Measurements from ENCODE around the gene KRT36. TPM values are rescaled to one million over a fixed set of nuclear protein-coding genes. Genes with fewer than 3 reads are reported as not detected.

The KRT36 gene
- total and polyA plus RNA-seq, 2 experiments from 2014 or later: not detected

DNA sequence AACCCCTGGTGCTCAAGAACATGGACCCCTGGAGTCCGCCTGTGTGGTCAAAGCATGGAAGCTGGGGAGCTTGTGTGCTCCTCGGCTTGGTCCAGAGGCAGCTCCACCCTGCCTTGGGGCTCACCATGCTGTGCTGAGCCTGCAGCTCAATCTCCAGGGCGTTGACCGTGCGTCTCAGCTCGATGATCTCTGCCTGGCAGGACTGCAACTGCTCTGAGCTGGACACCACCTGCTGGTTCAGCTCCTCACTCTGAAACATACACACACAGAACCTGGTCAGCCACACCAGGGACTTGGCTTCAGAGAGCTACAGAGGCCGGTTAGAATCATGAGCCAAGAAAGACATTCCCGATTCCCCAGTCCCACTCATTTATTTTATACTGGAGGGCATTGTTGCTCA is 11.5 kb downstream of the KRT36 start (continued):
- TF ChIP-seq, protein P1, sequence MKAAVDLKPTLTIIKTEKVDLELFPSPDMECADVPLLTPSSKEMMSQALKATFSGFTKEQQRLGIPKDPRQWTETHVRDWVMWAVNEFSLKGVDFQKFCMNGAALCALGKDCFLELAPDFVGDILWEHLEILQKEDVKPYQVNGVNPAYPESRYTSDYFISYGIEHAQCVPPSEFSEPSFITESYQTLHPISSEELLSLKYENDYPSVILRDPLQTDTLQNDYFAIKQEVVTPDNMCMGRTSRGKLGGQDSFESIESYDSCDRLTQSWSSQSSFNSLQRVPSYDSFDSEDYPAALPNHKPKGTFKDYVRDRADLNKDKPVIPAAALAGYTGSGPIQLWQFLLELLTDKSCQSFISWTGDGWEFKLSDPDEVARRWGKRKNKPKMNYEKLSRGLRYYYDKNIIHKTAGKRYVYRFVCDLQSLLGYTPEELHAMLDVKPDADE (IDR thresholded peaks at IDR 0.05): no peak
- TF ChIP-seq, protein P2, sequence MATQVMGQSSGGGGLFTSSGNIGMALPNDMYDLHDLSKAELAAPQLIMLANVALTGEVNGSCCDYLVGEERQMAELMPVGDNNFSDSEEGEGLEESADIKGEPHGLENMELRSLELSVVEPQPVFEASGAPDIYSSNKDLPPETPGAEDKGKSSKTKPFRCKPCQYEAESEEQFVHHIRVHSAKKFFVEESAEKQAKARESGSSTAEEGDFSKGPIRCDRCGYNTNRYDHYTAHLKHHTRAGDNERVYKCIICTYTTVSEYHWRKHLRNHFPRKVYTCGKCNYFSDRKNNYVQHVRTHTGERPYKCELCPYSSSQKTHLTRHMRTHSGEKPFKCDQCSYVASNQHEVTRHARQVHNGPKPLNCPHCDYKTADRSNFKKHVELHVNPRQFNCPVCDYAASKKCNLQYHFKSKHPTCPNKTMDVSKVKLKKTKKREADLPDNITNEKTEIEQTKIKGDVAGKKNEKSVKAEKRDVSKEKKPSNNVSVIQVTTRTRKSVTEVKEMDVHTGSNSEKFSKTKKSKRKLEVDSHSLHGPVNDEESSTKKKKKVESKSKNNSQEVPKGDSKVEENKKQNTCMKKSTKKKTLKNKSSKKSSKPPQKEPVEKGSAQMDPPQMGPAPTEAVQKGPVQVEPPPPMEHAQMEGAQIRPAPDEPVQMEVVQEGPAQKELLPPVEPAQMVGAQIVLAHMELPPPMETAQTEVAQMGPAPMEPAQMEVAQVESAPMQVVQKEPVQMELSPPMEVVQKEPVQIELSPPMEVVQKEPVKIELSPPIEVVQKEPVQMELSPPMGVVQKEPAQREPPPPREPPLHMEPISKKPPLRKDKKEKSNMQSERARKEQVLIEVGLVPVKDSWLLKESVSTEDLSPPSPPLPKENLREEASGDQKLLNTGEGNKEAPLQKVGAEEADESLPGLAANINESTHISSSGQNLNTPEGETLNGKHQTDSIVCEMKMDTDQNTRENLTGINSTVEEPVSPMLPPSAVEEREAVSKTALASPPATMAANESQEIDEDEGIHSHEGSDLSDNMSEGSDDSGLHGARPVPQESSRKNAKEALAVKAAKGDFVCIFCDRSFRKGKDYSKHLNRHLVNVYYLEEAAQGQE (IDR thresholded peaks at IDR 0.05; ENCODE audit: unreplicated experiment): no peak
- TF ChIP-seq JUNB (IDR thresholded peaks at IDR 0.05; ENCODE audit: unreplicated experiment) (no peak), EZH2phosphoT487 (IDR thresholded peaks at IDR 0.05; ENCODE audit: unreplicated experiment) (no peak), POLR2AphosphoS5 (IDR thresholded peaks at IDR 0.05; ENCODE audit: low read depth) (no peak), STAT1 (IDR thresholded peaks at IDR 0.05; ENCODE audit: unreplicated experiment) (no peak), NANOG (IDR thresholded peaks at IDR 0.05; ENCODE audit: borderline replicate concordance) (no peak), ZNF114 (CRISPR knock-in tag; IDR thresholded peaks at IDR 0.05) (no peak)
- TF ChIP-seq, protein P3, sequence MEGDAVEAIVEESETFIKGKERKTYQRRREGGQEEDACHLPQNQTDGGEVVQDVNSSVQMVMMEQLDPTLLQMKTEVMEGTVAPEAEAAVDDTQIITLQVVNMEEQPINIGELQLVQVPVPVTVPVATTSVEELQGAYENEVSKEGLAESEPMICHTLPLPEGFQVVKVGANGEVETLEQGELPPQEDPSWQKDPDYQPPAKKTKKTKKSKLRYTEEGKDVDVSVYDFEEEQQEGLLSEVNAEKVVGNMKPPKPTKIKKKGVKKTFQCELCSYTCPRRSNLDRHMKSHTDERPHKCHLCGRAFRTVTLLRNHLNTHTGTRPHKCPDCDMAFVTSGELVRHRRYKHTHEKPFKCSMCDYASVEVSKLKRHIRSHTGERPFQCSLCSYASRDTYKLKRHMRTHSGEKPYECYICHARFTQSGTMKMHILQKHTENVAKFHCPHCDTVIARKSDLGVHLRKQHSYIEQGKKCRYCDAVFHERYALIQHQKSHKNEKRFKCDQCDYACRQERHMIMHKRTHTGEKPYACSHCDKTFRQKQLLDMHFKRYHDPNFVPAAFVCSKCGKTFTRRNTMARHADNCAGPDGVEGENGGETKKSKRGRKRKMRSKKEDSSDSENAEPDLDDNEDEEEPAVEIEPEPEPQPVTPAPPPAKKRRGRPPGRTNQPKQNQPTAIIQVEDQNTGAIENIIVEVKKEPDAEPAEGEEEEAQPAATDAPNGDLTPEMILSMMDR (conservative IDR thresholded peaks at IDR 0.05; ENCODE audit: low read depth in 2 of 2): no peak

DNA sequence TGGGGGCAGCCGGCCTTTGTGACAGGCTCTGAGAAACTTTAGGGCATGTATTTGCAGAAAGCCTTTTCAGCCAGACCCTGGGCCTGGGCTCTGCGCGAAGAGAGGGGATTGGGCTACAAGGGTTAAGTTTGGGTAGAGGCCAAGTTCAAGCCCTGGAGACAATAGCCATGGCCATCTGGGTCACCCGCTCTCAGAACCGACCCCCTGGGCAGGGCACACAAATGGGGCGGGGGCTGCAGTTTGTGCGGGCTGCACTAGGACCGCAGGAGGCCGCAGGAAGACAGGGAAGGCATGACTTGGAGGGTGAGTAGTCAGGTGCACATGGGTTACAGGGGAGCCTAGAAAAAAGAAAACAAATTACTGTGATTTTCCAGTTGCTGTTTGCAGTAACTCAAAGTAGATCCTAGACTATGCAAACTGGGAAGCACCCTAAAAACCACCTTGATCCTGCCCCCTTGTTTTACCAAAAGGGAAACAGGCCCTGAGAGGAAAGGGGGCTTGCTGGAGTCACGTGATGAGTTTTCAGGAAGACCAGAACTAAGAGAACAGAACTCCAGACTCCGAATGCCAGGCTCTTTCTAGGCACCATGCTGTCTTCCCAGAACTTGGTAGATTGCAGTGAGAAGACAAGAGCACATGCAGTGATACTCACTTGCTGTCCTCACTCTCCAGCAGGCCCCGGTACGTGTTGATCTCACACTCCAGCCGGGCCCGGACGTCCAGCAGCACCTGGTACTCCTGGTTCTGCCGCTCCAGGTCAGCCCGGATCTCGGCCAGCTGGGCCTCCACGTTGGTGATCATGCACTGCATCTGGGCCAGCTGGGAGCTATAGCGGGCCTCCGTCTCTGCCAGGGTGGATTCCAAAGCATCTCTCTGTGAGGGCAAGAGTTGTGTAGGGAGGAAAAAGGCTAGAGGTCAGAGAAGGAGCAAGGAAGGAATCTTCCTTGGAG is 12.6 kb downstream of the KRT36 start:
- no peak for DNase-seq (ENCODE audit: low spot score)
- H3K27ac ChIP-seq (ENCODE audit: low read depth): no peak overlapping the region
- H3K4me3 Mint-ChIP-seq: no peak overlapping the region
- H3K9me2 ChIP-seq (ENCODE audit: insufficient read depth): no peaks in the 10 kb centered on the region; the same call in 1 of the 2 replicates
- no peaks in the 10 kb centered on the region for H3K27me3 ChIP-seq (ENCODE audit: insufficient read depth)
- no peaks in the 10 kb centered on the region for H3K4me1 Mint-ChIP-seq
- H2AFZ ChIP-seq: no peak overlapping the region
- no peak overlapping the region for H3K4me2 ChIP-seq
- no peaks in the 10 kb centered on the region for H3K79me2 ChIP-seq (replicated peaks; ENCODE audit: insufficient read depth)
- H3K4me3 ChIP-seq: no peak overlapping the region
- no peaks in the 10 kb centered on the region for H3F3A ChIP-seq (replicated peaks; ENCODE audit: low read depth)
- H4K20me1 ChIP-seq (replicated peaks; ENCODE audit: insufficient read depth): no peaks in the 10 kb centered on the region
- no peaks in the 10 kb centered on the region for H3K36me3 Mint-ChIP-seq (ENCODE audit: low read depth)
- H3K4me1 ChIP-seq (ENCODE audit: insufficient read depth): no peaks in the 10 kb centered on the region
- H3K27ac Mint-ChIP-seq: no peak overlapping the region
- peaks cover 3% of the 10 kb centered on the region; the same call in 1 of the 3 replicates for H3K9me3 Mint-ChIP-seq
- H3K27me3 Mint-ChIP-seq (ENCODE audit: insufficient read depth, low read depth, poor library complexity): peaks cover 2% of the 10 kb centered on the region
- no peaks in the 10 kb centered on the region for H3K36me3 ChIP-seq (ENCODE audit: insufficient read depth)
- ATAC-seq: no peak
- TF ChIP-seq EZH2 (IDR thresholded peaks at IDR 0.05; ENCODE audit: low read depth, unreplicated experiment) (no peak), ZNF114 (CRISPR knock-in tag; IDR thresholded peaks at IDR 0.05) (no peak), NANOG (IDR thresholded peaks at IDR 0.05; ENCODE audit: borderline replicate concordance) (no peak)
- TF ChIP-seq, protein P4, sequence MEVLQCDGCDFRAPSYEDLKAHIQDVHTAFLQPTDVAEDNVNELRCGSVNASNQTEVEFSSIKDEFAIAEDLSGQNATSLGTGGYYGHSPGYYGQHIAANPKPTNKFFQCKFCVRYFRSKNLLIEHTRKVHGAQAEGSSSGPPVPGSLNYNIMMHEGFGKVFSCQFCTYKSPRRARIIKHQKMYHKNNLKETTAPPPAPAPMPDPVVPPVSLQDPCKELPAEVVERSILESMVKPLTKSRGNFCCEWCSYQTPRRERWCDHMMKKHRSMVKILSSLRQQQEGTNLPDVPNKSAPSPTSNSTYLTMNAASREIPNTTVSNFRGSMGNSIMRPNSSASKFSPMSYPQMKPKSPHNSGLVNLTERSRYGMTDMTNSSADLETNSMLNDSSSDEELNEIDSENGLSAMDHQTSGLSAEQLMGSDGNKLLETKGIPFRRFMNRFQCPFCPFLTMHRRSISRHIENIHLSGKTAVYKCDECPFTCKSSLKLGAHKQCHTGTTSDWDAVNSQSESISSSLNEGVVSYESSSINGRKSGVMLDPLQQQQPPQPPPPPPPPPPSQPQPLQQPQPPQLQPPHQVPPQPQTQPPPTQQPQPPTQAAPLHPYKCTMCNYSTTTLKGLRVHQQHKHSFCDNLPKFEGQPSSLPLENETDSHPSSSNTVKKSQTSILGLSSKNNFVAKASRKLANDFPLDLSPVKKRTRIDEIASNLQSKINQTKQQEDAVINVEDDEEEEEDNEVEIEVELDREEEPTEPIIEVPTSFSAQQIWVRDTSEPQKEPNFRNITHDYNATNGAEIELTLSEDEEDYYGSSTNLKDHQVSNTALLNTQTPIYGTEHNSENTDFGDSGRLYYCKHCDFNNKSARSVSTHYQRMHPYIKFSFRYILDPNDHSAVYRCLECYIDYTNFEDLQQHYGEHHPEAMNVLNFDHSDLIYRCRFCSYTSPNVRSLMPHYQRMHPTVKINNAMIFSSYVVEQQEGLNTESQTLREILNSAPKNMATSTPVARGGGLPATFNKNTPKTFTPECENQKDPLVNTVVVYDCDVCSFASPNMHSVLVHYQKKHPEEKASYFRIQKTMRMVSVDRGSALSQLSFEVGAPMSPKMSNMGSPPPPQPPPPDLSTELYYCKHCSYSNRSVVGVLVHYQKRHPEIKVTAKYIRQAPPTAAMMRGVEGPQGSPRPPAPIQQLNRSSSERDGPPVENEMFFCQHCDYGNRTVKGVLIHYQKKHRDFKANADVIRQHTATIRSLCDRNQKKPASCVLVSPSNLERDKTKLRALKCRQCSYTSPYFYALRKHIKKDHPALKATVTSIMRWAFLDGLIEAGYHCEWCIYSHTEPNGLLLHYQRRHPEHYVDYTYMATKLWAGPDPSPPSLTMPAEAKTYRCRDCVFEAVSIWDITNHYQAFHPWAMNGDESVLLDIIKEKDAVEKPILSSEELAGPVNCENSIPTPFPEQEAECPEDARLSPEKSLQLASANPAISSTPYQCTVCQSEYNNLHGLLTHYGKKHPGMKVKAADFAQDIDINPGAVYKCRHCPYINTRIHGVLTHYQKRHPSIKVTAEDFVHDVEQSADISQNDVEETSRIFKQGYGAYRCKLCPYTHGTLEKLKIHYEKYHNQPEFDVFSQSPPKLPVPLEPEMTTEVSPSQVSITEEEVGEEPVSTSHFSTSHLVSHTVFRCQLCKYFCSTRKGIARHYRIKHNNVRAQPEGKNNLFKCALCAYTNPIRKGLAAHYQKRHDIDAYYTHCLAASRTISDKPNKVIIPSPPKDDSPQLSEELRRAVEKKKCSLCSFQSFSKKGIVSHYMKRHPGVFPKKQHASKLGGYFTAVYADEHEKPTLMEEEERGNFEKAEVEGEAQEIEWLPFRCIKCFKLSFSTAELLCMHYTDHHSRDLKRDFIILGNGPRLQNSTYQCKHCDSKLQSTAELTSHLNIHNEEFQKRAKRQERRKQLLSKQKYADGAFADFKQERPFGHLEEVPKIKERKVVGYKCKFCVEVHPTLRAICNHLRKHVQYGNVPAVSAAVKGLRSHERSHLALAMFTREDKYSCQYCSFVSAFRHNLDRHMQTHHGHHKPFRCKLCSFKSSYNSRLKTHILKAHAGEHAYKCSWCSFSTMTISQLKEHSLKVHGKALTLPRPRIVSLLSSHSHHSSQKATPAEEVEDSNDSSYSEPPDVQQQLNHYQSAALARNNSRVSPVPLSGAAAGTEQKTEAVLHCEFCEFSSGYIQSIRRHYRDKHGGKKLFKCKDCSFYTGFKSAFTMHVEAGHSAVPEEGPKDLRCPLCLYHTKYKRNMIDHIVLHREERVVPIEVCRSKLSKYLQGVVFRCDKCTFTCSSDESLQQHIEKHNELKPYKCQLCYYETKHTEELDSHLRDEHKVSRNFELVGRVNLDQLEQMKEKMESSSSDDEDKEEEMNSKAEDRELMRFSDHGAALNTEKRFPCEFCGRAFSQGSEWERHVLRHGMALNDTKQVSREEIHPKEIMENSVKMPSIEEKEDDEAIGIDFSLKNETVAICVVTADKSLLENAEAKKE (CRISPR knock-in tag; IDR thresholded peaks at IDR 0.05): no peak
